Endothelial cell of umbilical vein (primary cell): Measurements from ENCODE around the gene SEMA3A. TPM values are rescaled to one million over a fixed set of nuclear protein-coding genes. Genes with fewer than 3 reads are reported as not detected.

Source experiments
- BruUV-seq: library from RNA; stranded (reverse); fragments of 400-500 nt; replicated peaks from 2 replicates; lab custom pipeline; 2021; lab: Mats Ljungman, UMichigan
- CTCF ChIA-PET: fragments of 300-600, 350-600 bp; sonication (Branson Sonifier 250); formaldehyde crosslinking; loops from one replicate; lab custom pipeline; 2021; ENCODE audit warnings: antibody characterized with exemption, inconsistent platforms; lab: Charles Lee
- POLR2A ChIA-PET: fragments of 300-600, 350-600 bp; sonication (Branson Sonifier 250); formaldehyde crosslinking; loops from one replicate; lab custom pipeline; 2021; ENCODE audit warnings: antibody characterized with exemption, inconsistent platforms; lab: Charles Lee
- DNase-seq: peaks from one replicate; pipeline ENCODE4 v3.0.0-alpha.2; 2011; ENCODE audit warnings: low read depth, low spot score
- FAIRE-seq: peaks from 2 replicates; lab custom pipeline; 2011; peaks lifted over from hg19 to GRCh38; lab: Jason Lieb, UNC
- H2AFZ ChIP-seq: 2 replicates; pipeline ENCODE4 v1.6.0; 2012; ENCODE audit warnings: low read depth, low read length, control low read depth, inconsistent platforms
- H3K27ac ChIP-seq: 2 replicates; pipeline ENCODE4 v1.5.1; 2011; ENCODE audit warnings: low read depth, mild to moderate bottlenecking, control low read depth, low read length, moderate library complexity; ENCODE audit not compliant: insufficient read depth
- H3K27me3 ChIP-seq, 2 experiments: 2 replicates each; pipeline versions ENCODE4 v1.6.0 to v1.6.1; 2011; ENCODE audit warnings: low read length in 2 of 2, mixed read lengths in 1 of 2; ENCODE audit not compliant: control insufficient read depth in 2 of 2, insufficient read depth in 2 of 2
- H3K36me3 ChIP-seq, 2 experiments: 2 replicates in 1 of 2; 3 replicates in 1 of 2; pipeline ENCODE4 v1.5.1; 2011; ENCODE audit warnings: low read length in 2 of 2, mild to moderate bottlenecking in 1 of 2, moderate library complexity in 1 of 2; ENCODE audit not compliant: control insufficient read depth in 2 of 2, insufficient read depth in 2 of 2; ENCODE audit errors: extremely low read depth in 1 of 2
- H3K4me1 ChIP-seq: 3 replicates; pipeline ENCODE4 v1.5.1; 2011; ENCODE audit warnings: mild to moderate bottlenecking, low read length; ENCODE audit not compliant: control insufficient read depth, insufficient read depth; ENCODE audit errors: extremely low read depth
- H3K4me2 ChIP-seq: 2 replicates; pipeline ENCODE4 v1.6.1; 2011; ENCODE audit warnings: low read length, control low read depth, mixed read lengths; ENCODE audit not compliant: insufficient read depth
- H3K4me3 ChIP-seq, 3 experiments: fragments of 200-600 bp in 1 of 3; sonication (generic), shearing (Covaris generic) in 1 of 3; replicated peaks in 1 of 3; 2 replicates each; pipeline ENCODE4 v1.5.1; 2011 to 2016; ENCODE audit warnings: control low read depth in 3 of 3, low read length in 3 of 3, mild to moderate bottlenecking in 2 of 3, inconsistent platforms in 1 of 3, low read depth in 1 of 3, moderate library complexity in 1 of 3; ENCODE audit not compliant: insufficient read depth in 1 of 3
- H3K79me2 ChIP-seq: 2 replicates; pipeline ENCODE4 v1.6.0; 2012; ENCODE audit warnings: low read length, inconsistent platforms; ENCODE audit not compliant: control insufficient read depth, insufficient read depth
- H3K9ac ChIP-seq: replicated peaks from 2 replicates; pipeline ENCODE3; 2011; ENCODE audit warnings: low read length, control low read depth; ENCODE audit not compliant: insufficient read depth; ENCODE audit errors: extremely low read depth
- H3K9me1 ChIP-seq: replicated peaks from 3 replicates; pipeline ENCODE4 v1.6.0; 2011; ENCODE audit warnings: mild to moderate bottlenecking, low read length; ENCODE audit not compliant: control insufficient read depth, insufficient read depth; ENCODE audit errors: extremely low read depth
- H3K9me3 ChIP-seq: replicated peaks from 2 replicates; pipeline ENCODE4 v1.5.1; 2012; ENCODE audit warnings: low read length, inconsistent platforms; ENCODE audit not compliant: control insufficient read depth, insufficient read depth
- H4K20me1 ChIP-seq: replicated peaks from 2 replicates; pipeline ENCODE3; 2011; ENCODE audit warnings: mild to moderate bottlenecking, low read length; ENCODE audit not compliant: control insufficient read depth, insufficient read depth; ENCODE audit errors: extremely low read depth
- CTCF ChIP-seq, 2 donors: IDR thresholded peaks; 1 replicate in 1 of 2; 2 replicates in 1 of 2; pipeline ENCODE4 v1.5.1; 2011; ENCODE audit warnings: low read length in 2 of 2, mild to moderate bottlenecking in 2 of 2, moderate library complexity in 2 of 2, control low read depth in 1 of 2, inconsistent platforms in 1 of 2, low read depth in 1 of 2; ENCODE audit not compliant: insufficient read depth in 1 of 2; ENCODE audit errors: extremely low read depth in 1 of 2
- EZH2 ChIP-seq: IDR thresholded peaks from 2 replicates; pipeline ENCODE4 v1.6.1; 2012; ENCODE audit warnings: borderline replicate concordance, low read depth, mild to moderate bottlenecking, moderate library complexity, low read length, inconsistent platforms; ENCODE audit not compliant: severe bottlenecking
- FOS ChIP-seq: IDR thresholded peaks from 2 replicates; pipeline ENCODE4 v1.6.1; 2011; ENCODE audit warnings: mild to moderate bottlenecking, low read length, moderate library complexity, borderline replicate concordance; ENCODE audit not compliant: insufficient read depth
- GATA2 ChIP-seq: IDR thresholded peaks from 2 replicates; pipeline ENCODE4 v1.7.0; 2011; ENCODE audit warnings: low read depth, mild to moderate bottlenecking, moderate library complexity, mixed read lengths, low read length; ENCODE audit not compliant: insufficient read length, insufficient read depth
- JUN ChIP-seq: IDR thresholded peaks from 2 replicates; pipeline ENCODE4 v1.6.1; 2011; ENCODE audit warnings: borderline replicate concordance, low read depth; ENCODE audit not compliant: insufficient read length, insufficient read depth
- MAX ChIP-seq: IDR thresholded peaks from 2 replicates; pipeline ENCODE4 v1.6.1; 2011; ENCODE audit not compliant: insufficient read depth, insufficient read length
- MYC ChIP-seq: IDR thresholded peaks from one replicate; pipeline ENCODE4 v1.6.1; 2011; ENCODE audit warnings: mild to moderate bottlenecking, low read depth, low read length
- POLR2A ChIP-seq: IDR thresholded peaks from 2 replicates; pipeline ENCODE4 v1.6.1; 2012; ENCODE audit warnings: low read depth, mild to moderate bottlenecking, control low read depth, low read length
- POLR2AphosphoS5 ChIP-seq: IDR thresholded peaks from 2 replicates; pipeline ENCODE4 v1.6.1; 2012; ENCODE audit warnings: low read depth, mild to moderate bottlenecking, control low read depth, low read length, moderate library complexity; ENCODE audit not compliant: insufficient read depth
- dilution Hi-C: fragments of 300-500 bp; cut with MboI; formaldehyde crosslinking; loops from one replicate; pipeline ENCODE4 v1.15.0; 2019; ENCODE audit warnings: low sequenced_read_pairs; ENCODE audit not compliant: extremely low pct_ligation_motif_present
- intact Hi-C: fragments of 100-400 bp; cut with micrococcal nuclease; formaldehyde crosslinking; loops from one replicate; pipeline ENCODE4 v1.10.0; 2022
- polyA plus RNA-seq, 4 experiments: library from polyadenylated mRNA; depleted of rRNA in 3 of 4; stranded (reverse) in 3 of 4; unstranded in 1 of 4; fragments of >200 nt; gene quantifications; 2 replicates each; pipeline versions ENCODE4 v1.2.1 to v1.2.3, GENCODE V29; 2011 to 2012; ENCODE audit warnings: missing spikeins in 1 of 4
- total RNA-seq: library from RNA; stranded (reverse); gene quantifications from 2 replicates; pipeline ENCODE4 v1.2.3, GENCODE V29; 2021

The SEMA3A gene
- total and polyA plus RNA-seq, 2 donors (not counting 3 experiments of a cell fraction or from before 2014, with no cell fraction given), result 0.68 to 1.2 TPM

GRCh38 chr7:84200859-84201258 is 6.3 kb upstream of the SEMA3A start:
- dilution Hi-C loops (no loop called here), intact Hi-C loops (no loop called here)
- H3K36me3 ChIP-seq, result no peaks in the 10 kb centered on the region
- no peak overlapping the region for H2AFZ ChIP-seq
- no peaks in the 10 kb centered on the region for H3K79me2 ChIP-seq
- no peak overlapping the region for H3K9ac ChIP-seq
- no peaks in the 10 kb centered on the region for H3K4me1 ChIP-seq
- ChIA-PET CTCF (interaction anchor here (1.0 kb wide), 1 partner anchor 11 kb away, joined by 3 read pairs; no protein-coding TSS in a partner anchor), POLR2A (no interaction called here)
- FAIRE-seq, result no peak
- no TSS peak for BruUV-seq
- no peaks in the 10 kb centered on the region for H4K20me1 ChIP-seq
- H3K27ac ChIP-seq, result no peak overlapping the region
- H3K9me3 ChIP-seq, result no peaks in the 10 kb centered on the region
- no peaks in the 10 kb centered on the region for H3K9me1 ChIP-seq
- no peaks in the 10 kb centered on the region for H3K27me3 ChIP-seq
- no peak overlapping the region for H3K4me2 ChIP-seq
- no peak overlapping the region for H3K4me3 ChIP-seq
- TF ChIP-seq POLR2AphosphoS5 (no peak), POLR2A (no peak), CTCF (IDR thresholded peaks at IDR 0.05; ENCODE audit: extremely low read depth in 1 of 2, insufficient read depth in 1 of 2, low read depth in 1 of 2, low read length in 2 of 2) (no peak), GATA2 (no peak), MAX (no peak), EZH2 (no peak), MYC (no peak), JUN (no peak), FOS (no peak)
- no peak for DNase-seq
